GM13977 (cell line): Measurements from ENCODE around the gene TREM1.
"Not testable (repeated sequence)": the region's sequence is repeated elsewhere in the genome, so short reads cannot be mapped to it uniquely, and the experiment has no call there.

ENCODE experiments used
- DNase-seq: peaks from one replicate; pipeline ENCODE4 v3.0.0; 2012; ENCODE audit warnings: low spot score
- in situ Hi-C: fragments of 300-500 bp; cut with MboI; formaldehyde crosslinking; loops from one replicate; pipeline ENCODE4 v1.12.0; 2022; ENCODE audit warnings: low sequenced_read_pairs, low pct_unique_long_range_greater_than_20kb, mixed read lengths, inconsistent platforms; ENCODE audit not compliant: unreplicated experiment
- TF ChIP-seq, protein P1 (sequence below): IDR thresholded peaks from 2 replicates; pipeline ENCODE4 v1.5.1; 2012; ENCODE audit warnings: mild to moderate bottlenecking, control low read depth; ENCODE audit not compliant: insufficient read depth; ENCODE audit errors: extremely low read depth, missing control alignments

The TREM1 gene

GRCh38 chr6:41255110-41255509, 31.4 kb downstream of the TREM1 start:
- TF ChIP-seq, protein P1, sequence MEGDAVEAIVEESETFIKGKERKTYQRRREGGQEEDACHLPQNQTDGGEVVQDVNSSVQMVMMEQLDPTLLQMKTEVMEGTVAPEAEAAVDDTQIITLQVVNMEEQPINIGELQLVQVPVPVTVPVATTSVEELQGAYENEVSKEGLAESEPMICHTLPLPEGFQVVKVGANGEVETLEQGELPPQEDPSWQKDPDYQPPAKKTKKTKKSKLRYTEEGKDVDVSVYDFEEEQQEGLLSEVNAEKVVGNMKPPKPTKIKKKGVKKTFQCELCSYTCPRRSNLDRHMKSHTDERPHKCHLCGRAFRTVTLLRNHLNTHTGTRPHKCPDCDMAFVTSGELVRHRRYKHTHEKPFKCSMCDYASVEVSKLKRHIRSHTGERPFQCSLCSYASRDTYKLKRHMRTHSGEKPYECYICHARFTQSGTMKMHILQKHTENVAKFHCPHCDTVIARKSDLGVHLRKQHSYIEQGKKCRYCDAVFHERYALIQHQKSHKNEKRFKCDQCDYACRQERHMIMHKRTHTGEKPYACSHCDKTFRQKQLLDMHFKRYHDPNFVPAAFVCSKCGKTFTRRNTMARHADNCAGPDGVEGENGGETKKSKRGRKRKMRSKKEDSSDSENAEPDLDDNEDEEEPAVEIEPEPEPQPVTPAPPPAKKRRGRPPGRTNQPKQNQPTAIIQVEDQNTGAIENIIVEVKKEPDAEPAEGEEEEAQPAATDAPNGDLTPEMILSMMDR = no peak
- in situ Hi-C loops = no loop called here
- DNase-seq = no peak

- in situ Hi-C loops = no loop called here
- TF ChIP-seq, protein P1 = no peak
- no peak for DNase-seq
Measured at GRCh38 chr6:41252401-41253169, 33.9 kb downstream of the TREM1 start.

GRCh38 chr6:41247882-41248705, 38.4 kb downstream of the TREM1 start:
- in situ Hi-C loops = no loop called here
- TF ChIP-seq, protein P1 = no peak
- DNase-seq = peak; percentile 39

GRCh38 chr6:41247288-41247865, 39.1 kb downstream of the TREM1 start:
- no peak for DNase-seq
- TF ChIP-seq, protein P1 = no peak
- in situ Hi-C loops = no loop called here

DNA sequence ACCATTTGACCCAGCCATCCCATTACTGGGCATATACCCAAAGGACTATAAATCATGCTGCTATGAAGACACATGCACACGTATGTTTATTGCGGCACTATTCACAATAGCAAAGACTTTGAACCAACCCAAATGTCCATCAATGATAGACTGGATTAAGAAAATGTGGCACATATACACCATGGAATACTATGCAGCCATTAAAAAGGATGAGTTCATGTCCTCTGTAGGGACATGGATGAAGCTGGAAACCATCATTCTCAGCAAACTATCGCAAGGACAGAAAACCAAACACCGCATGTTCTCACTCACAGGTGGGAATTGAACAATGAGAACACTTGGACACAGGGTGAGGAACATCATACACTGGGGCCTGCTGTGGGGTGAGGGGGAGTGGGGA, 40.0 kb downstream of the TREM1 start:
- DNase-seq, in situ Hi-C loops: not testable (repeated sequence)

DNA sequence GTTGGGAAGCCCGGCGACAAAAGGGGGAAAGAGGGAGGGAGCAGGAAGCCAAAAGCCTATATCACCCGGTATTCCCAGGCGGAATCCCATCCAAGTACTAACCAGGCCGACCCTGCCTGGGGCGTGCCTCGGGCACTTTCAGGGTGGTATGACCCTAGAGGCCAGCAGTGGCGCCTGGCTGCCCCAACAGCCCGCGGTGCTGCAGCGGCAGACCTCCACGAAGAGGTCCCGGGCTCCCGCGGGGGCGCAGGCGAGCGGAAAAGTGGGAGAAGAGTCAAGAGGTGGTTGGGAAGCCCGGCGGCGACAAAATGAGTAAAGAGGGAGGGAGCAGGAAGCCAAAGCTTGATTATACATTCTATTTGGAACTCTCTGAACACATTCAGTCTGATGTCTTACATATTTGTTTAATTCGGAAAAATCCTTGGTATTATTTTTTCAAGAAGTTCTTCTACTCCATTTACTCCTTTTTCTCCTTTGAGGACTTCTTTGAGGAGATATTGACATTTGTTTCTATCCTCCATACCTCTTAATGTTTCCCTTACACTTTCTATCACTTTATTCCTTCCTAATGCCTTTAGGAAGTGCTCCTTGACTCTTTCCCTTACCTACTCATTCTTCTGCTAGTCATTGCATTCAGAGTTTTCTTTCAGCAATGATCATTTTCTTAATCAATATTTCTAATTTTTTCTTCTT, 46.9 kb downstream of the TREM1 start:
- TF ChIP-seq, protein P1 = no peak
- no peak for DNase-seq

More for the DNA sequence above, 46.9 kb downstream of the TREM1 start:
- in situ Hi-C loops = no loop called here
